Neutrophil (primary cell): Measurements from ENCODE around the gene SLC26A11.

Source experiments
- H3K27ac ChIP-seq: fragments of 200-600 bp; sonication (generic); 2 replicates; pipeline ENCODE4 v1.5.1; 2016; ENCODE audit warnings: mild to moderate bottlenecking, moderate library complexity
- H3K27me3 ChIP-seq: fragments of 200-600 bp; sonication (generic); 2 replicates; pipeline ENCODE4 v1.6.0; 2016; ENCODE audit warnings: mild to moderate bottlenecking
- H3K36me3 ChIP-seq: fragments of 200-600 bp; sonication (generic); 2 replicates; pipeline ENCODE4 v1.5.1; 2017
- H3K4me1 ChIP-seq, 2 experiments: fragments of 200-600 bp in 1 of 2; sonication (generic) in 1 of 2; 1 replicate in 1 of 2; 2 replicates in 1 of 2; pipeline versions ENCODE4 v1.5.1 to v1.6.1; 2013 to 2016; ENCODE audit warnings: low read depth in 1 of 2, low read length in 1 of 2, mild to moderate bottlenecking in 1 of 2, moderate library complexity in 1 of 2; ENCODE audit not compliant: control insufficient read depth in 1 of 2, insufficient read depth in 1 of 2
- H3K4me3 ChIP-seq, 2 experiments: fragments of 200-600 bp in 1 of 2; sonication (generic) in 1 of 2; 1 replicate in 1 of 2; 2 replicates in 1 of 2; pipeline ENCODE4 v1.5.1; 2013 to 2016; ENCODE audit warnings: low read depth in 1 of 2, low read length in 1 of 2, mild to moderate bottlenecking in 1 of 2, moderate library complexity in 1 of 2
- H3K9me3 ChIP-seq: fragments of 200-600 bp; sonication (generic); 2 replicates; pipeline ENCODE4 v1.5.1; 2016
- CTCF ChIP-seq: fragments of 200-600 bp; sonication (generic); IDR thresholded peaks from 2 replicates; pipeline ENCODE4 v1.5.1; 2016; ENCODE audit warnings: antibody characterized with exemption

SLC26A11 gene

GRCh38 chr17:80264205-80265075 is 44.2 kb downstream of the SLC26A11 start:
- H3K27me3 ChIP-seq = peaks cover 3% of the 10 kb centered on the region
- peak overlapping the region; percentile 94 to 97 for H3K4me3 ChIP-seq
- TF ChIP-seq CTCF = no peak
- peaks cover 37% of the 10 kb centered on the region for H3K36me3 ChIP-seq
- H3K4me1 ChIP-seq = peaks cover 43 to 48% of the 10 kb centered on the region in 2 experiments
- peak overlapping the region; percentile 98 for H3K27ac ChIP-seq
- no peaks in the 10 kb centered on the region for H3K9me3 ChIP-seq

DNA sequence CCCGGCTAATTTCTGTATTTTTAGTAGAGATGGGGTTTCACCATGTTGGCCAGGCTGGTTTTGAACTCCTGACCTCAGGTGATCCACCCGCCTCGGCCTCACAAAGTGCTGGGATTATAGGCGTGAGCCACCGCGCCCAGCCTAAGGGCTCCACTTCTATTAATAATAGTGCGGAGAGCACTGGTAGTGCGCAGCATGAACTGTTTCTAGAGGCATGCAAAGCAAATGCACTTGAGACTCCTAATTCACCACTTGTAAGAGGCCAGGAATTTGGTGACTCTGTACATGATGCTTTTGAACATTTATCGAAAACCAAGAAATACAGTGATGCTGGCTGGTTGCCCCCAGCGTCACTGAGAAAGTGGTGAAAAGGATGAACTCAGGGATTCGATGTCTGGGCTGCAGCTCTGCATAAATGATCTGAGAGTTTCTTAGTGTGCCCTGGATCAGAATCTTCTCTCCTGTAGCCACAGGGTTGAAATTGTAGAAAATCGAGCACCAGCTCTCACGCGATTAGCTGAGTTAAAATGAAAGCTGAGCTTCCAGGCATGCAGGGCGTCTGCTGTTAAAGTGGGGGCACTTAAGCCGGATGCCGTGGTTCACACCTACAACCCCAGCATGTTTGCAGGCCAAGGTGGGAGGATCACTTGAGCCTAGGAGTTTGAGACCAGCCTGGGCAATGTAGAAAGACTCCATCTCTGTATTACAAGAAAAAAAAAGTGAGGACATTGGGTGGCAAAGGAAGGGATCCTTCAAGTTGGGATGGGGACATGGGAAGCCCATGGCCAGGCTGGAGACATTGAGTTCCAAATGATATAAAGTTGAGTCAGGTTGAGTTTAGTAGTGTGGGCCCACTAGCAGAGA is 45.2 kb downstream of the SLC26A11 start:
- no peak overlapping the region for H3K27ac ChIP-seq

GRCh38 chr17:80267391-80267790 is 47.2 kb downstream of the SLC26A11 start:
- H3K27me3 ChIP-seq = no peaks in the 10 kb centered on the region
- no peak overlapping the region for H3K4me3 ChIP-seq
- no peaks in the 10 kb centered on the region for H3K9me3 ChIP-seq
- H3K4me1 ChIP-seq = peaks cover 26 to 30% of the 10 kb centered on the region in 2 experiments
- TF ChIP-seq CTCF = no peak
- no peak overlapping the region for H3K27ac ChIP-seq
- peaks cover 52% of the 10 kb centered on the region for H3K36me3 ChIP-seq

More for the DNA sequence above, 45.2 kb downstream of the SLC26A11 start:
- Histone ChIP-seq H3K27me3 (no peaks in the 10 kb centered on the region), H3K4me3 (peak overlapping the region in 1 of 2 experiments; percentile 94), H3K9me3 (no peaks in the 10 kb centered on the region), H3K36me3 (peaks cover 47% of the 10 kb centered on the region), H3K4me1 (peaks cover 37 to 42% of the 10 kb centered on the region in 2 experiments)
- no peak for TF ChIP-seq CTCF

GRCh38 chr17:80268427-80268826 is 48.2 kb downstream of the SLC26A11 start:
- H3K27me3 ChIP-seq = no peaks in the 10 kb centered on the region
- no peak overlapping the region for H3K27ac ChIP-seq
- H3K9me3 ChIP-seq = no peaks in the 10 kb centered on the region
- H3K36me3 ChIP-seq = peaks cover 62% of the 10 kb centered on the region
- peaks cover 15 to 19% of the 10 kb centered on the region in 2 experiments for H3K4me1 ChIP-seq
- no peak for TF ChIP-seq CTCF
- H3K4me3 ChIP-seq = no peak overlapping the region

- TF ChIP-seq CTCF = no peak
- peaks cover 6 to 9% of the 10 kb centered on the region in 2 experiments for H3K4me1 ChIP-seq
- no peak overlapping the region for H3K4me3 ChIP-seq
- H3K9me3 ChIP-seq = no peaks in the 10 kb centered on the region
- no peak overlapping the region for H3K27ac ChIP-seq
- H3K27me3 ChIP-seq = no peaks in the 10 kb centered on the region
- H3K36me3 ChIP-seq = peaks cover 71% of the 10 kb centered on the region
These were observed 49.2 kb downstream of the SLC26A11 start for GRCh38 chr17:80269405-80269807.
